HepG2 (cell line): ENCODE data around the gene TCF19.

Source experiments
- AHDC1 ChIP-seq: sonication (generic); formaldehyde crosslinking; IDR thresholded peaks from 2 replicates; pipeline ENCODE4 v1.5.1; 2020; ENCODE audit warnings: mild to moderate bottlenecking, missing genetic modification reagents, borderline replicate concordance
- EP300 ChIP-seq, 3 experiments: sonication (generic) in 1 of 3; formaldehyde crosslinking in 1 of 3; IDR thresholded peaks; 2 replicates each; pipeline versions ENCODE4 v1.5.1 to v1.6.1; 2011 to 2020; ENCODE audit warnings: low read depth in 2 of 3, low read length in 2 of 3, borderline replicate concordance in 1 of 3, improper control_type of control experiment in 1 of 3, mild to moderate bottlenecking in 1 of 3, missing genetic modification reagents in 1 of 3, moderate library complexity in 1 of 3
- EZH2 ChIP-seq: conservative IDR thresholded peaks from 2 replicates; pipeline ENCODE4 v1.6.1; 2012; ENCODE audit warnings: mild to moderate bottlenecking, low read depth, low read length, moderate library complexity
- FOXM1 ChIP-seq: sonication (generic); formaldehyde crosslinking; IDR thresholded peaks from 2 replicates; pipeline ENCODE4 v1.5.0; 2020; ENCODE audit warnings: missing genetic modification reagents
- HNF4G ChIP-seq, 2 experiments: sonication (generic) in 1 of 2; formaldehyde crosslinking in 1 of 2; IDR thresholded peaks; 2 replicates each; pipeline versions ENCODE4 v1.4.0 to v1.6.1; 2011 to 2020; ENCODE audit warnings: borderline replicate concordance in 2 of 2, low read depth in 2 of 2, mild to moderate bottlenecking in 2 of 2, low read length in 1 of 2, missing genetic modification reagents in 1 of 2, moderate library complexity in 1 of 2
- HNRNPK ChIP-seq: fragments of 200-400 bp; formaldehyde crosslinking; IDR thresholded peaks from 2 replicates; pipeline ENCODE4 v1.6.1; 2018; ENCODE audit warnings: low read length, low read depth, moderate library complexity, mild to moderate bottlenecking; ENCODE audit not compliant: poor library complexity, severe bottlenecking
- MAFK ChIP-seq, 2 experiments: IDR thresholded peaks in 1 of 2; conservative IDR thresholded peaks in 1 of 2; 2 replicates each; pipeline ENCODE4 v1.6.1; 2011; ENCODE audit warnings: improper control_type of control experiment in 2 of 2, low read length in 2 of 2
- SOX6 ChIP-seq, 2 experiments: fragments of 450-650 bp in 1 of 2; sonication (generic) in 1 of 2; formaldehyde crosslinking in 1 of 2; IDR thresholded peaks; 2 replicates each; pipeline versions ENCODE4 v1.4.0 to v1.6.1; 2017 to 2020; ENCODE audit warnings: antibody characterized with exemption in 1 of 2, mild to moderate bottlenecking in 1 of 2, missing genetic modification reagents in 1 of 2
- TCF7 ChIP-seq: sonication (generic); IDR thresholded peaks from 2 replicates; pipeline ENCODE4 v1.6.1; 2016; ENCODE audit warnings: antibody characterized with exemption, low read depth
- ZC3H4 ChIP-seq: sonication (generic); formaldehyde crosslinking; IDR thresholded peaks from 2 replicates; pipeline ENCODE4 v1.4.0; 2020; ENCODE audit warnings: missing genetic modification reagents, borderline replicate concordance
- ZNF274 ChIP-seq: sonication (generic); formaldehyde crosslinking; IDR thresholded peaks from 2 replicates; pipeline ENCODE4 v1.5.1; 2020; ENCODE audit warnings: mild to moderate bottlenecking, missing genetic modification reagents
- TF ChIP-seq, protein P1 (sequence below): sonication (generic); formaldehyde crosslinking; IDR thresholded peaks from 2 replicates; pipeline ENCODE4 v1.5.0; 2020; ENCODE audit warnings: mild to moderate bottlenecking, missing genetic modification reagents, moderate library complexity
- TF ChIP-seq, protein P2 (sequence below): sonication (generic); formaldehyde crosslinking; IDR thresholded peaks from 2 replicates; pipeline ENCODE4 v1.8.1; 2023; ENCODE audit warnings: mild to moderate bottlenecking, missing genetic modification reagents, borderline replicate concordance

- TF ChIP-seq, protein P1, sequence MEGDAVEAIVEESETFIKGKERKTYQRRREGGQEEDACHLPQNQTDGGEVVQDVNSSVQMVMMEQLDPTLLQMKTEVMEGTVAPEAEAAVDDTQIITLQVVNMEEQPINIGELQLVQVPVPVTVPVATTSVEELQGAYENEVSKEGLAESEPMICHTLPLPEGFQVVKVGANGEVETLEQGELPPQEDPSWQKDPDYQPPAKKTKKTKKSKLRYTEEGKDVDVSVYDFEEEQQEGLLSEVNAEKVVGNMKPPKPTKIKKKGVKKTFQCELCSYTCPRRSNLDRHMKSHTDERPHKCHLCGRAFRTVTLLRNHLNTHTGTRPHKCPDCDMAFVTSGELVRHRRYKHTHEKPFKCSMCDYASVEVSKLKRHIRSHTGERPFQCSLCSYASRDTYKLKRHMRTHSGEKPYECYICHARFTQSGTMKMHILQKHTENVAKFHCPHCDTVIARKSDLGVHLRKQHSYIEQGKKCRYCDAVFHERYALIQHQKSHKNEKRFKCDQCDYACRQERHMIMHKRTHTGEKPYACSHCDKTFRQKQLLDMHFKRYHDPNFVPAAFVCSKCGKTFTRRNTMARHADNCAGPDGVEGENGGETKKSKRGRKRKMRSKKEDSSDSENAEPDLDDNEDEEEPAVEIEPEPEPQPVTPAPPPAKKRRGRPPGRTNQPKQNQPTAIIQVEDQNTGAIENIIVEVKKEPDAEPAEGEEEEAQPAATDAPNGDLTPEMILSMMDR (CRISPR knock-in tag): no peak
- TF ChIP-seq HNRNPK: no peak
- TF ChIP-seq FOXM1: no peak
- TF ChIP-seq ZNF274 (CRISPR knock-in tag): no peak
- no peak for TF ChIP-seq SOX6 (IDR thresholded peaks at IDR 0.05)
- no peak for TF ChIP-seq SOX6 (CRISPR knock-in tag; IDR thresholded peaks at IDR 0.05)
- no peak for TF ChIP-seq AHDC1 (CRISPR knock-in tag)
- TF ChIP-seq EZH2: no peak
- TF ChIP-seq TCF7: no peak
- TF ChIP-seq EP300 (IDR thresholded peaks at IDR 0.05; ENCODE audit: low read depth in 2 of 2, low read length in 2 of 2): no peak
- no peak for TF ChIP-seq EP300 (CRISPR knock-in tag; IDR thresholded peaks at IDR 0.05; ENCODE audit: borderline replicate concordance)
- TF ChIP-seq, protein P2, sequence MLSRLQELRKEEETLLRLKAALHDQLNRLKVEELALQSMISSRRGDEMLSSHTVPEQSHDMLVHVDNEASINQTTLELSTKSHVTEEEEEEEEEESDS (CRISPR knock-in tag): no peak
- TF ChIP-seq HNF4G (IDR thresholded peaks at IDR 0.05; ENCODE audit: borderline replicate concordance, low read depth, low read length): no peak
- no peak for TF ChIP-seq HNF4G (CRISPR knock-in tag; IDR thresholded peaks at IDR 0.05; ENCODE audit: borderline replicate concordance, low read depth)
- TF ChIP-seq ZC3H4: no peak
- no peak for TF ChIP-seq MAFK (conservative IDR thresholded peaks at IDR 0.05 in 1 of 2, IDR thresholded peaks at IDR 0.05 in 1 of 2; ENCODE audit: low read length in 2 of 2)
Observed at GRCh38 chr6:31154436-31154835, 4.0 kb upstream of the TCF19 start.
